ENCODE measurements around the gene EVX1. TPM values are rescaled to one million over a fixed set of nuclear protein-coding genes. Genes with fewer than 3 reads are reported as not detected.

EVX1 gene
- polyA plus RNA-seq, 3 donors, result 0.07 to 0.22 TPM; not detected in 1

- 17 to 49% (median 20%) methylated on average over 4 of the region's 4 CpGs for WGBS, 3 donors
- no peak overlapping the region for H3K27ac ChIP-seq (ENCODE audit: low read depth, low read length)
Measured at GRCh38 chr7:27203964-27204594, 38.5 kb upstream of the EVX1 start.

GRCh38 chr7:27204851-27205322 lies 37.7 kb upstream of the EVX1 start:
- H3K27ac ChIP-seq (ENCODE audit: low read depth, low read length), result no peak overlapping the region
- 4 to 8% (median 5%) methylated on average over 41 of the region's 41 CpGs for WGBS, 3 donors

GRCh38 chr7:27205325-27206280 lies 37.0 kb upstream of the EVX1 start:
- 8 to 21% (median 10%) methylated on average over 52 of the region's 52 CpGs for WGBS, 3 donors
- no peak overlapping the region for H3K27ac ChIP-seq (ENCODE audit: low read depth, low read length)

- 34 to 50% (median 35%) methylated on average over 7 of the region's 7 CpGs for WGBS, 3 donors
- H3K27ac ChIP-seq (ENCODE audit: low read depth, low read length), result no peak overlapping the region
Measured at GRCh38 chr7:27207348-27207985, 35.1 kb upstream of the EVX1 start.

GRCh38 chr7:27208998-27209397 lies 33.6 kb upstream of the EVX1 start:
- WGBS, 3 donors, result 70 to 93% (median 86%) methylated on average over 4 of the region's 4 CpGs
- no peak overlapping the region for H3K27ac ChIP-seq (ENCODE audit: low read depth, low read length)

GRCh38 chr7:27209933-27210440 lies 32.6 kb upstream of the EVX1 start:
- 38 to 47% (median 47%) methylated on average over 11 of the region's 11 CpGs for WGBS, 3 donors
- no peak overlapping the region for H3K27ac ChIP-seq (ENCODE audit: low read depth, low read length)

- 4 to 13% (median 11%) methylated on average over 32 of the region's 32 CpGs for WGBS, 3 donors
- no peak overlapping the region for H3K27ac ChIP-seq (ENCODE audit: low read depth, low read length)
Measured at GRCh38 chr7:27210441-27211083, 32.0 kb upstream of the EVX1 start.

GRCh38 chr7:27211084-27211446 lies 31.5 kb upstream of the EVX1 start:
- H3K27ac ChIP-seq (ENCODE audit: low read depth, low read length), result no peak overlapping the region
- WGBS, 3 donors, result 77 to 92% (median 82%) methylated on average over 1 of the region's 1 CpG

GRCh38 chr7:27211764-27212204 lies 30.8 kb upstream of the EVX1 start:
- WGBS, 3 donors, result 30 to 50% (median 37%) methylated on average over 3 of the region's 3 CpGs
- H3K27ac ChIP-seq (ENCODE audit: low read depth, low read length), result no peak overlapping the region

- no peak overlapping the region for H3K27ac ChIP-seq (ENCODE audit: low read depth, low read length)
- 10 to 23% (median 12%) methylated on average over 45 to 52 of the region's 52 CpGs for WGBS, 3 donors
Measured at GRCh38 chr7:27212497-27213432, 29.8 kb upstream of the EVX1 start.

GRCh38 chr7:27213433-27214238 lies 29.0 kb upstream of the EVX1 start:
- no peak overlapping the region for H3K27ac ChIP-seq (ENCODE audit: low read depth, low read length)
- WGBS, 3 donors, result 22 to 54% (median 47%) methylated on average over 50 of the region's 50 CpGs

GRCh38 chr7:27214239-27214950 lies 28.2 kb upstream of the EVX1 start:
- H3K27ac ChIP-seq (ENCODE audit: low read depth, low read length), result no peak overlapping the region
- 59 to 76% (median 75%) methylated on average over 8 of the region's 8 CpGs for WGBS, 3 donors

- no peak overlapping the region for H3K27ac ChIP-seq (ENCODE audit: low read depth, low read length)
- 75 to 86% (median 85%) methylated on average over 2 of the region's 2 CpGs for WGBS, 3 donors
Measured at GRCh38 chr7:27215356-27215755, 27.2 kb upstream of the EVX1 start.

GRCh38 chr7:27217951-27218350 lies 24.7 kb upstream of the EVX1 start:
- no peak overlapping the region for H3K27ac ChIP-seq (ENCODE audit: low read depth, low read length)

- H3K27ac ChIP-seq (ENCODE audit: low read depth, low read length), result no peak overlapping the region
- WGBS, 3 donors, result 50 to 77% (median 66%) methylated on average over 4 of the region's 4 CpGs
Measured at GRCh38 chr7:27219821-27220220, 22.8 kb upstream of the EVX1 start.

- H3K27ac ChIP-seq (ENCODE audit: low read depth, low read length), result no peak overlapping the region
- WGBS, 3 donors, result 12 to 20% (median 15%) methylated on average over 40 to 45 of the region's 45 CpGs
Measured at GRCh38 chr7:27220440-27220955, 22.1 kb upstream of the EVX1 start.
